Heart right ventricle (tissue), 16 donors: Measurements from ENCODE around the gene RDH16. TPM values are rescaled to one million over a fixed set of nuclear protein-coding genes. Genes with fewer than 3 reads are reported as not detected.
"Not testable (repeated sequence)": the region's sequence is repeated elsewhere in the genome, so short reads cannot be mapped to it uniquely, and the experiment has no call there.

Source experiments
- ATAC-seq, 8 donors: fragments of 200-7000 bp; cut with Tn5 transposase; one replicate each; pipeline ENCODE4 v1.9.1; 2020; ENCODE audit warnings: mild to moderate bottlenecking in 8 of 8, moderate library complexity in 8 of 8, moderate number of reproducible peaks in 1 of 8
- DNase-seq, 2 donors: peaks; one replicate each; pipeline ENCODE4 v3.0.0-alpha.2; 2020
- H3K27ac ChIP-seq, 10 donors: fragments of 200-600 bp; sonication (generic) in 2 of 10; one replicate each; pipeline versions ENCODE4 v1.5.0 to v1.8.0; 2020 to 2022; ENCODE audit warnings: mild to moderate bottlenecking in 3 of 10
- H3K27me3 ChIP-seq, 7 donors: fragments of 200-600 bp; one replicate each; pipeline ENCODE4 v1.8.0; 2021 to 2022; ENCODE audit warnings: mild to moderate bottlenecking in 2 of 7
- H3K36me3 ChIP-seq, 9 donors: fragments of 200-600 bp; sonication (generic) in 1 of 9; one replicate each; pipeline versions ENCODE4 v1.5.0 to v1.8.0; 2020 to 2022; ENCODE audit warnings: mild to moderate bottlenecking in 2 of 9
- H3K4me1 ChIP-seq, 9 donors: fragments of 200-600 bp; sonication (generic) in 1 of 9; one replicate each; pipeline versions ENCODE4 v1.5.0 to v1.8.0; 2020 to 2022; ENCODE audit warnings: mild to moderate bottlenecking in 4 of 9
- H3K4me3 ChIP-seq, 10 donors: fragments of 200-600 bp; sonication (generic) in 2 of 10; one replicate each; pipeline versions ENCODE4 v1.5.0 to v1.8.0; 2020 to 2022; ENCODE audit warnings: mild to moderate bottlenecking in 7 of 10, moderate library complexity in 2 of 10
- H3K9me3 ChIP-seq, 11 donors: fragments of 200-600 bp in 10 of 11; sonication (generic) in 2 of 11; one replicate each; pipeline versions ENCODE4 v1.5.0 to v1.8.0; 2013 to 2022; ENCODE audit warnings: mild to moderate bottlenecking in 2 of 11, control low read depth in 1 of 11, moderate library complexity in 1 of 11
- WGBS, 2 donors: extraction: QIAGEN DNeasy Blood & Tissue Kit; methylation state at CpG; one replicate each; pipeline ENCODE4 v1.1.7; 2013; ENCODE audit warnings: inconsistent platforms in 1 of 2; 5-methylcytosine and 5-hydroxymethylcytosine counted together
- intact Hi-C, 10 donors: fragments of 100-400 bp; cut with DNase I; formaldehyde crosslinking; loops; one replicate each; pipeline versions ENCODE4 v1.11.1 to v1.14.2; 2022
- polyA plus RNA-seq, 2 donors: library from polyadenylated mRNA; stranded (reverse); fragments of 200-250 nt; gene quantifications; one replicate each; pipeline ENCODE4 v1.2.3, GENCODE V29; 2013
- total RNA-seq, 10 donors: library from RNA; stranded (reverse); fragmentation: NEBNext Ultra II Directional in 3 of 10; extraction: Animal tissue kit (Norgen Biotek cat#: 25700) in 3 of 10; gene quantifications; one replicate each; pipeline versions ENCODE4 v1.2.1 to v1.2.4, GENCODE V29; 2021 to 2023
- TF ChIP-seq, protein P1 (sequence below), 9 donors: fragments of 200-600 bp; sonication (generic) in 2 of 9; IDR thresholded peaks; one replicate each; pipeline versions ENCODE4 v1.5.0 to v1.8.0; 2021 to 2022; ENCODE audit warnings: antibody characterized with exemption in 9 of 9, mild to moderate bottlenecking in 5 of 9, moderate library complexity in 1 of 9
- donor health status: Arrhythmogenic right ventricular cardiomyopathy.
- donor health status: ischemic (EF 13 %, LVEDD 7.1; RV severe dilation, severe dysfunction).
- donor health status: healthy with polysubstance abuse.
- donor health status: DM: no; HTN: yes; CAD: no.
- donor health status: DM: no; HTN: no; CAD: no.
- donor health status: ischemic (EF 25% LVEDD 6.9; RV normal size, moderate dysfunction).
- donor health status: ischemic (EF 25% LVEDD 5.7; RV mildly dilated, moderate dysfunction).
- donor health status: healthy.
- donor health status: DM: yes; HTN: yes; CAD: no.
- donor health status: Ischemic cardiomyopathy.
- donor health status: ischemic (EF 35%, LVEDD 5.7; RV mildly dilated, moderate dysfunction).
- donor health status: nonischemic (EF 11% LVEDD 7.7; RV severe dilation, severe dysfunction).
- donor health status: DM: yes; HTN: yes; CAD: no.
- donor health status: PGD.
- donor health status: ischemic (EF 29% LVEDD 5.4; RV normal size, mild dysfunction).
- donor health status: nonischemic (EF 23%, LVEDD 6.1; RV moderate dilation, normal function).

Gene RDH16
- total and polyA plus RNA-seq, 12 donors = 0.12 to 0.59 (median 0.23) TPM; not detected in 2

DNA sequence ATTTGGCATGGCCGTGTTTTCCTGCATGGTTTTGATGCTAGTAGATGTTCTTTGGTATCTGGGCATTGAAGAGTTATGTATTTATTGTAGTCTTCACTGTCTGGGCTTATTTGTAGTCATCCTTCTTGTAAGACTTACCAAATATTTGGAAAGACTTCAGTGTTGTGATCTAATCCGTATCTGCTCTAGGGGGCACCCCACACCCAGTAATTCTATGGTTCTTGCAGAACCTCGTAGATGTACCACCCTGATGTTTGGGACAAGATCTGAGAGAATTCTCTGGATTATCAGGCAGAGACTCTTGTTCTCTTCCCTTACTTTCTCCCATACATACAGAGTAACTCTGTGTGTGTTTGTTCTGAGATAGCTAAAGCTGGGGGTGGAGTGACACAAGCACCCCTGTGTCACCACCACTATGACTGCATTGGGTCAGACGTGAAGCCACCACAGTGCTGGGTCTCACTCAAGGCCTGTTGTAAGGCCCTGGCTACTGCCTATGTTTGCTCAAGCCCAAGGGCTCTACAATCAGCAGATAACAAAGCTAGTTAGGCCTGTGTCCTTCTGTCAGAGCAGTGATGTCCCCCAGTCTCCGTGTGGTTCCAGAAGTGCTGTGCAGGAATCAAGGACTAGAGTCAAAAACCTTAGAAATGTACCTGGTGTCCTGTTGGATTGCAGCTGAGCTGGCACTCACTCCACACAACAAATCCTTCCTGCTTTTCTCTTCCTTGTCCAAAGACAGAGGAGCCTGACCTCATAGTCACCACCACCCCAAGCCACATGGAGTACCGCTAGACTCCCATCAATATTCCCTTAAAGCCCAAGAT, 9.6 kb downstream of the RDH16 start:
- H3K36me3 ChIP-seq = no peaks in the 10 kb centered on the region
- intact Hi-C loops = loop anchor here in 1 of 10 donors (5.0 kb wide), 1 partner anchor 54 kb away; no protein-coding TSS in a partner anchor
- DNase-seq (no peak), ATAC-seq (no peak)
- no peak overlapping the region for H3K4me3 ChIP-seq
- no peaks in the 10 kb centered on the region for H3K27me3 ChIP-seq
- no peak overlapping the region for H3K27ac ChIP-seq
- H3K9me3 ChIP-seq = peaks cover 0 to 4% (median 0%) of the 10 kb centered on the region in 11 donors
- TF ChIP-seq, protein P1, sequence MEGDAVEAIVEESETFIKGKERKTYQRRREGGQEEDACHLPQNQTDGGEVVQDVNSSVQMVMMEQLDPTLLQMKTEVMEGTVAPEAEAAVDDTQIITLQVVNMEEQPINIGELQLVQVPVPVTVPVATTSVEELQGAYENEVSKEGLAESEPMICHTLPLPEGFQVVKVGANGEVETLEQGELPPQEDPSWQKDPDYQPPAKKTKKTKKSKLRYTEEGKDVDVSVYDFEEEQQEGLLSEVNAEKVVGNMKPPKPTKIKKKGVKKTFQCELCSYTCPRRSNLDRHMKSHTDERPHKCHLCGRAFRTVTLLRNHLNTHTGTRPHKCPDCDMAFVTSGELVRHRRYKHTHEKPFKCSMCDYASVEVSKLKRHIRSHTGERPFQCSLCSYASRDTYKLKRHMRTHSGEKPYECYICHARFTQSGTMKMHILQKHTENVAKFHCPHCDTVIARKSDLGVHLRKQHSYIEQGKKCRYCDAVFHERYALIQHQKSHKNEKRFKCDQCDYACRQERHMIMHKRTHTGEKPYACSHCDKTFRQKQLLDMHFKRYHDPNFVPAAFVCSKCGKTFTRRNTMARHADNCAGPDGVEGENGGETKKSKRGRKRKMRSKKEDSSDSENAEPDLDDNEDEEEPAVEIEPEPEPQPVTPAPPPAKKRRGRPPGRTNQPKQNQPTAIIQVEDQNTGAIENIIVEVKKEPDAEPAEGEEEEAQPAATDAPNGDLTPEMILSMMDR (IDR thresholded peaks at IDR 0.05) = peak in 6 of 9 donors; percentile 7 to 46 (median 34)
- H3K4me1 ChIP-seq = no peaks in the 10 kb centered on the region
- WGBS, 2 donors = 77 to 79% methylated on average over 6 of the region's 6 CpGs

DNA sequence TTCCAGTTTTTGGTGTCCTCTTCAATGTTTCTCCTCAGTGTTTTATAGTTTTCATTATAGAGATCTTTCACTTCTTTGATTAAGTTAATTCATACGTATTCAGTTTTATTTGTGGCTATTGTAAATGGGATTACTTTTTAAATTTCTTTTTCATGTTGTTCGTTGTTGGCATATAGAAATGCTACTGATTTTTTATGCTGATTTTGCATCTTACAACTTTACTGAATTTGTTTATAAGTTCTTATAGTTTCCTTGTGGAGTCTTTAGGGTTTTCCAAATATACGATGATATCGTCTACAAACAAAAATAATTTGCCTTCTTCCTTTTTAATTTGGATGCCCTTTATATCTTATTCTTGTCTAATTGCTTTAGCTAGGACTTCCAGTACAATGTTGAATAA, 13.5 kb downstream of the RDH16 start:
- WGBS, 2 donors = 90 to 91% methylated on average over 4 of the region's 4 CpGs
- Histone ChIP-seq H3K4me1 (peaks cover 0 to 11% (median 0%) of the 10 kb centered on the region in 9 donors), H3K4me3 (no peak overlapping the region)

DNA sequence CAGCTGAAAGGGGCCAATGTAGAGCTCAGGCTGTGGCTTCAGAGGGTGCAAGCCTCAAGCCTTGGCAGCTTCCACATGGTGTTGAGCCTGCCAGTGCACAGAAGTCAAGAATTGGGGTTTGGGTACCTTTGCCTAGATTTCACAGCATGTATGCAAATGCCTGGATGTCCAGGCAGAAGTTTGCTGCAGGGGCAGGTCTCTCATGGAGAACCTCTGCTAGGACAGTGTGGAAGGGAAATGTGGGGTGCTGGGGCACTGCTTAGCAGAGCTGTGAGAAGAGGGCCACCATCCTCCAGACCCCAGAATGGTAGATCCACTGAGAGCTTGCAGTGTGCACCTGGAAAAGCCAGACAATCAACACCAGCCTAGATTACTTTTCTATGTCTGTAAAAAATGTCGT, 14.0 kb downstream of the RDH16 start:
- H3K9me3 ChIP-seq, H3K27me3 ChIP-seq, H3K4me3 ChIP-seq, H3K27ac ChIP-seq, intact Hi-C loops, ATAC-seq, DNase-seq, H3K36me3 ChIP-seq: not testable (repeated sequence)
- H3K4me1 ChIP-seq = peaks cover 0 to 11% (median 0%) of the 10 kb centered on the region in 9 donors
- 77 to 94% methylated on average over 1 of the region's 1 CpG for WGBS, 2 donors

More for the DNA sequence above, 13.5 kb downstream of the RDH16 start:
- Histone ChIP-seq H3K27me3 (no peaks in the 10 kb centered on the region), H3K27ac (no peak overlapping the region), H3K9me3 (peaks cover 0 to 4% (median 0%) of the 10 kb centered on the region in 11 donors), H3K36me3 (no peaks in the 10 kb centered on the region)
- DNase-seq = no peak
- TF ChIP-seq, protein P1 (IDR thresholded peaks at IDR 0.05) = no peak
- no peak for ATAC-seq
- intact Hi-C loops = no loop called here

DNA sequence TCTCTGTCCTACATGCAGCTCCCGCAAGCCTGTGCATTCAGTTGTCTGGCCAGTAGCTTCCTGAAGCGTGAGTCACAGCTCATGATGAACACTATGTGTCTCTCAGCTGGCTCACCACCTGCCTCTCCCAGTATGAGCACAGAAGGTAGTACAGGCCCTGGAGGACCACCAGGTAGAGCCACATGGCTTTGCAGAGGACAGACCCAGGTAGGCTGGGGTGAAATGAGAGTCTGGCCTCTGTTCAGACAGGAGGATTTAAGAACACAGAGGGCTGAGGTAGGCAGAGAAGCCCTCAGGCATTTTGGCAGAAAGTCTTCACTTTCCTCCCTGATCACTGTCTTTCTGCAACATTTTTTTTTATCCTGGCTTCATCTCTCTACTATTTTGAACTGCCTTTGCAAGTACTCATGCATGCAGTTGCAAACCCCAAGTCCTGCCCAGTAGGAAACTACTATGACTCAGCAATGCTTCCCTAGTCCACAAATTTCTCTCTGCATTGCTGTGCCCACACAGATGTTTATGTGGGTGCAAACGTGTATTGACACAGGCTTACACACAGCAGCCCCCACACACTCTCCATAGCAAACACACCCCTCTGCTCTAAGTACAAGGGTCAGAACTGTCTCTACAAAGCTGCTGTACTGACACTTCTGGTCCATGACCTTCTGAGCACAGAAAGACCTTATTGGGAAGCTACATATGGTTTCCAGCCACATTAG, 15.9 kb downstream of the RDH16 start:
- Histone ChIP-seq H3K9me3 (peaks cover 0 to 4% (median 0%) of the 10 kb centered on the region in 11 donors), H3K4me1 (peaks cover 0 to 11% (median 0%) of the 10 kb centered on the region in 9 donors), H3K27me3 (no peaks in the 10 kb centered on the region), H3K27ac (no peak overlapping the region), H3K4me3 (no peak overlapping the region), H3K36me3 (no peaks in the 10 kb centered on the region)
- intact Hi-C loops = no loop called here
- 27 to 45% methylated on average over 3 of the region's 3 CpGs for WGBS, 2 donors
- ATAC-seq (peak in 7 of 8 donors; percentile 12 to 66 (median 28)), DNase-seq (no peak)
- TF ChIP-seq, protein P1 (IDR thresholded peaks at IDR 0.05) = no peak

DNA sequence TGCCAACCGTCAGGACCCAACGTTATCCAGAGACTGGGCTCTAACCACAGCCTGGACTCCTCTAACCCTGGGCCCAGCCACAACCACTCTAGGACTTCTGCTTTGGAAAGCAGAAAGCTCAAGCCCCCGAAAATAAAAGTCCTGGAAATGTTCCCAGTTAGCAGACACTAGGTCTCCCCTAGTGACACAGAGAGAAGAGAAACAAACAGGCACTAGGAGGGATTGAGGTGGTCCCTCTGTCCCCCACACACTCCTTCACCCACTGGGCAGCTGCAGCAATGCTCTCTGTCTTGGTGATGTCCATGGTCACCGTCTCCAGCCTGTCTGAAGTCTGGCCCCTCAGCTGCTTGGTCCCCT, 16.5 kb downstream of the RDH16 start:
- H3K4me1 ChIP-seq = peaks cover 0 to 11% (median 0%) of the 10 kb centered on the region in 9 donors
- H3K27ac ChIP-seq, H3K27me3 ChIP-seq, H3K9me3 ChIP-seq, H3K36me3 ChIP-seq, intact Hi-C loops, H3K4me3 ChIP-seq, DNase-seq: not testable (repeated sequence)
- WGBS, 2 donors = 8% methylated on average over 1 of the region's 4 CpGs; no CpG with 5 or more reads in 1 of the 2 donors
- peak in 2 of 8 donors; percentile 17 to 34 for ATAC-seq
